IMR-90 (cell line): ENCODE results near the gene PPP1R9B. TPM values are rescaled to one million over a fixed set of nuclear protein-coding genes. Genes with fewer than 3 reads are reported as not detected.

Experiments used
- ATAC-seq: fragments of 200-7000 bp; cut with Tn5 transposase; 2 replicates; pipeline ENCODE4 v1.9.1; 2020; ENCODE audit warnings: low read depth, mild to moderate bottlenecking, moderate library complexity
- BruUV-seq: library from RNA; stranded (reverse); fragments of 400-500 nt; replicated peaks from 2 replicates; lab custom pipeline; 2021; lab: Mats Ljungman, UMichigan
- CTCF ChIA-PET: fragments of 300-600 bp; formaldehyde crosslinking; extraction: SDS; loops from one replicate; lab custom pipeline; 2021; ENCODE audit warnings: antibody characterized with exemption; lab: Yijun Ruan, JAX
- POLR2A ChIA-PET: fragments of 300-600 bp; sonication (Branson Sonifier 250); formaldehyde crosslinking; loops from one replicate; lab custom pipeline; 2022; ENCODE audit warnings: antibody characterized with exemption; ENCODE audit not compliant: unreplicated experiment; lab: Charles Lee
- DNase-seq: peaks from one replicate; pipeline ENCODE4 v3.0.0; 2013
- H2AFZ ChIP-seq: replicated peaks from 2 replicates; pipeline ENCODE3; 2013; ENCODE audit warnings: low read length, mild to moderate bottlenecking; ENCODE audit not compliant: poor library complexity
- H2AK5ac ChIP-seq: 2 replicates; pipeline ENCODE4 v1.6.1; 2013; ENCODE audit warnings: low read depth, low read length, inconsistent platforms
- H2AK9ac ChIP-seq: replicated peaks from 2 replicates; pipeline ENCODE3; 2013; ENCODE audit warnings: mild to moderate bottlenecking, low read depth, low read length, moderate library complexity; ENCODE audit not compliant: poor library complexity
- H2BK120ac ChIP-seq: 2 replicates; pipeline ENCODE4 v1.6.1; 2013; ENCODE audit warnings: low read depth, low read length, inconsistent platforms
- H2BK15ac ChIP-seq: 3 replicates; pipeline ENCODE4 v1.6.1; 2013; ENCODE audit warnings: low read depth, low read length, inconsistent platforms
- H2BK20ac ChIP-seq: 2 replicates; pipeline ENCODE4 v1.6.1; 2013; ENCODE audit warnings: low read depth, mild to moderate bottlenecking, inconsistent platforms, low read length, moderate library complexity
- H2BK5ac ChIP-seq: 2 replicates; pipeline ENCODE4 v1.6.1; 2013; ENCODE audit warnings: mild to moderate bottlenecking, low read depth, low read length, inconsistent platforms; ENCODE audit not compliant: poor library complexity, severe bottlenecking
- H3K14ac ChIP-seq: replicated peaks from 2 replicates; pipeline ENCODE4 v1.6.1; 2013; ENCODE audit warnings: low read depth, low read length, inconsistent platforms
- H3K18ac ChIP-seq: 2 replicates; pipeline ENCODE4 v1.6.1; 2013; ENCODE audit warnings: low read depth, low read length, control low read depth
- H3K23ac ChIP-seq: 2 replicates; pipeline ENCODE4 v1.6.1; 2013; ENCODE audit warnings: low read depth, low read length, inconsistent platforms
- H3K27ac ChIP-seq: 2 replicates; pipeline ENCODE4 v1.5.1; 2013; ENCODE audit warnings: mild to moderate bottlenecking, control low read depth, low read length; ENCODE audit not compliant: insufficient read depth
- H3K27me3 ChIP-seq: 2 replicates; pipeline ENCODE4 v1.6.1; 2013; ENCODE audit warnings: low read length; ENCODE audit not compliant: control insufficient read depth, insufficient read depth
- H3K36me3 ChIP-seq: 2 replicates; pipeline ENCODE4 v1.6.1; 2013; ENCODE audit warnings: low read length, mixed read lengths; ENCODE audit not compliant: control insufficient read depth, insufficient read depth
- H3K4ac ChIP-seq: 2 replicates; pipeline ENCODE4 v1.6.1; 2013; ENCODE audit warnings: low read depth, low read length, inconsistent platforms
- H3K4me1 ChIP-seq: 2 replicates; pipeline ENCODE4 v1.6.1; 2013; ENCODE audit warnings: low read length, mixed read lengths; ENCODE audit not compliant: control insufficient read depth, insufficient read depth
- H3K4me2 ChIP-seq: 2 replicates; pipeline ENCODE4 v1.6.1; 2013; ENCODE audit warnings: low read depth, mild to moderate bottlenecking, control low read depth, low read length, moderate library complexity
- H3K4me3 ChIP-seq: 2 replicates; pipeline ENCODE4 v1.5.1; 2013; ENCODE audit warnings: low read depth, mild to moderate bottlenecking, control low read depth, low read length, moderate library complexity; ENCODE audit not compliant: insufficient read depth
- H3K56ac ChIP-seq: 2 replicates; pipeline ENCODE4 v1.6.1; 2013; ENCODE audit warnings: low read length, inconsistent platforms; ENCODE audit not compliant: insufficient read depth; ENCODE audit errors: extremely low read depth
- H3K79me1 ChIP-seq, 2 experiments: 2 replicates each; pipeline ENCODE4 v1.6.1; 2013; ENCODE audit warnings: low read length in 2 of 2, inconsistent platforms in 1 of 2, low read depth in 1 of 2
- H3K9ac ChIP-seq: 2 replicates; pipeline ENCODE4 v1.6.1; 2013; ENCODE audit warnings: low read depth, low read length, control low read depth
- H3K9me1 ChIP-seq: 2 replicates; pipeline ENCODE4 v1.6.1; 2013; ENCODE audit warnings: low read length, inconsistent platforms; ENCODE audit not compliant: insufficient read depth
- H3K9me3 ChIP-seq: 2 replicates; pipeline ENCODE4 v1.6.1; 2013; ENCODE audit warnings: low read length; ENCODE audit not compliant: control insufficient read depth, insufficient read depth
- H4K20me1 ChIP-seq: 2 replicates; pipeline ENCODE4 v1.6.1; 2013; ENCODE audit warnings: low read length, inconsistent platforms; ENCODE audit not compliant: insufficient read depth
- H4K5ac ChIP-seq: 2 replicates; pipeline ENCODE4 v1.6.1; 2013; ENCODE audit warnings: mild to moderate bottlenecking, low read depth, low read length, control low read depth
- H4K8ac ChIP-seq, 2 experiments: 2 replicates each; pipeline ENCODE4 v1.6.1; 2013; ENCODE audit warnings: low read depth in 2 of 2, low read length in 2 of 2, control low read depth in 1 of 2, inconsistent platforms in 1 of 2
- H4K91ac ChIP-seq: 2 replicates; pipeline ENCODE4 v1.6.1; 2013; ENCODE audit warnings: low read depth, low read length, inconsistent platforms; ENCODE audit not compliant: insufficient read depth
- CEBPB ChIP-seq: IDR thresholded peaks from 2 replicates; pipeline ENCODE4 v1.6.1; 2012; ENCODE audit warnings: low read depth, low read length, improper control_type of control experiment
- CHD1 ChIP-seq: IDR thresholded peaks from 2 replicates; pipeline ENCODE4 v1.6.1; 2012; ENCODE audit warnings: low read depth, low read length, improper control_type of control experiment
- CTCF ChIP-seq: conservative IDR thresholded peaks from 2 replicates; pipeline ENCODE4 v1.5.1; 2012; ENCODE audit warnings: mild to moderate bottlenecking, low read depth, low read length, improper control_type of control experiment
- FOS ChIP-seq: fragments of 150-350 bp; IDR thresholded peaks from 2 replicates; pipeline ENCODE4 v1.6.1; 2016; ENCODE audit warnings: low read depth, low read length
- MAFK ChIP-seq: IDR thresholded peaks from 2 replicates; pipeline ENCODE4 v1.6.1; 2012; ENCODE audit warnings: low read depth, low read length, improper control_type of control experiment
- MXI1 ChIP-seq: IDR thresholded peaks from 2 replicates; pipeline ENCODE4 v1.6.1; 2012; ENCODE audit warnings: low read depth, mild to moderate bottlenecking, low read length, moderate library complexity, borderline replicate concordance
- RCOR1 ChIP-seq: IDR thresholded peaks from 2 replicates; pipeline ENCODE4 v1.6.1; 2012; ENCODE audit warnings: mild to moderate bottlenecking, low read length, improper control_type of control experiment; ENCODE audit not compliant: insufficient replicate concordance
- RFX5 ChIP-seq: IDR thresholded peaks from 2 replicates; pipeline ENCODE4 v1.8.0; 2012; ENCODE audit warnings: low read depth, mild to moderate bottlenecking, low read length, moderate library complexity
- WGBS, 2 experiments: methylation state at CpG; one replicate each; pipeline versions ENCODE4 v1.1.5 to v1.1.7; 2013; ENCODE audit warnings: missing lambda C conversion rate in 2 of 2; ENCODE audit not compliant: insufficient read length in 1 of 2; ENCODE audit errors: extremely low coverage in 2 of 2; 5-methylcytosine and 5-hydroxymethylcytosine counted together
- dilution Hi-C: fragments of 300-500 bp; cut with HindIII; formaldehyde crosslinking; loops from one replicate; pipeline ENCODE4 v1.14.3; 2018; ENCODE audit warnings: low sequenced_read_pairs; ENCODE audit not compliant: unreplicated experiment
- in situ Hi-C: fragments of 300-500 bp; cut with MboI; formaldehyde crosslinking; loops from 3 replicates; pipeline ENCODE4 v1.14.3; 2019; ENCODE audit warnings: low sequenced_read_pairs, inconsistent platforms, mixed read lengths
- intact Hi-C: fragments of 100-400 bp; cut with micrococcal nuclease; formaldehyde crosslinking; loops from 2 replicates; pipeline ENCODE4 v1.10.0; 2022
- polyA plus RNA-seq, 3 experiments: library from polyadenylated mRNA; depleted of rRNA; stranded (reverse); fragments of >200 nt; gene quantifications; 2 replicates each; pipeline ENCODE4 v1.2.3, GENCODE V29; 2012; ENCODE audit warnings: low replicate concordance in 1 of 3
- total RNA-seq: library from RNA; depleted of rRNA; stranded (reverse); fragments of >200 nt; gene quantifications from 2 replicates; pipeline ENCODE4 v1.2.3, GENCODE V29; 2012
- TF ChIP-seq, protein P1 (sequence below): fragments of 150-350 bp; IDR thresholded peaks from 2 replicates; pipeline ENCODE4 v1.6.1; 2016; ENCODE audit warnings: low read depth, mild to moderate bottlenecking, low read length, moderate library complexity, borderline replicate concordance

PPP1R9B gene
- total and polyA plus RNA-seq, 2 of the 4 experiments (the other 2 are of a cell fraction) = 23.0 to 28.0 TPM

DNA sequence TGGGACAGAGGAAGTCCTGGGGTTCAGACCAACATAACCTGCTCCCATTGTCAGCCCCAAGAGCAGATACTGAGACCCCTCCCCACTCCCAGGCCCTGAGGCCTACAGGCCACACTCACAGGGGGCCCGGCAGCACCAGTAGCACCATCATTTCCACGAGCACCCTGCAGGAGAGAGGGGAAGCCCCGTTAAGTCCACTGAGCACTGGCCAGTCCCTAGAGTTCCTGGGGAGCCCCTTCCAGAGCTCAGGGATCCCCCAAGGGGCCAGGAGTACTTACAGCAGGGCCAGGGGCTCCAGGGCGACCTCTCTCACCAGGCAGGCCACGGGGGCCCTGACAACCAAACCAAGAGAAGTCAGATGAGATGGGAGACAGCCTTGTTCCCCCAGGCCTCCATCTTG, 45.6 kb upstream of the PPP1R9B start:
- Histone ChIP-seq H3K14ac (peak overlapping the region; percentile 100), H2BK5ac (peak overlapping the region; percentile 99), H4K20me1 (peaks cover 92% of the 10 kb centered on the region), H3K9ac (peak overlapping the region; percentile 98), H4K8ac (peak overlapping the region; percentile 65 to 97), H3K23ac (peak overlapping the region; percentile 100), H3K4me3 (no peak overlapping the region), H3K9me3 (no peaks in the 10 kb centered on the region), H3K4me2 (peak overlapping the region; percentile 78), H3K4ac (peak overlapping the region; percentile 100), H2BK120ac (peak overlapping the region; percentile 50), H4K91ac (peak overlapping the region; percentile 78), H2AFZ (peak overlapping the region; percentile 18), H2AK5ac (peak overlapping the region; percentile 75), H2BK15ac (0 out of 3 replicates have a peak overlapping the region, but pooled peaks have one; percentile 23), H3K18ac (peak overlapping the region; percentile 83), H3K27me3 (no peaks in the 10 kb centered on the region), H3K4me1 (peaks cover 53% of the 10 kb centered on the region), H3K79me1 (peaks cover 16 to 74% of the 10 kb centered on the region in 2 experiments; a peak in 3 of 4 replicates), H3K56ac (peak overlapping the region; percentile 92), H2BK20ac (no peak overlapping the region), H2AK9ac (peak overlapping the region; percentile 83), H3K9me1 (0 out of 2 replicates have a peak, but pooled peaks cover 3% of the 10 kb centered on the region), H3K27ac (peak overlapping the region; percentile 99), H4K5ac (peak overlapping the region; percentile 83), H3K36me3 (peaks cover 86% of the 10 kb centered on the region)
- BruUV-seq = no TSS peak
- intact Hi-C loops (no loop called here), in situ Hi-C loops (loop anchor here (5.0 kb wide), 1 partner anchor 76 kb away; the partner anchor contains the start of gene TMEM92), dilution Hi-C loops (no loop called here)
- no peak for TF ChIP-seq MAFK
- TF ChIP-seq CTCF = no peak
- no peak for TF ChIP-seq RFX5
- no peak for TF ChIP-seq CEBPB
- TF ChIP-seq RCOR1 = no peak
- TF ChIP-seq, protein P1, sequence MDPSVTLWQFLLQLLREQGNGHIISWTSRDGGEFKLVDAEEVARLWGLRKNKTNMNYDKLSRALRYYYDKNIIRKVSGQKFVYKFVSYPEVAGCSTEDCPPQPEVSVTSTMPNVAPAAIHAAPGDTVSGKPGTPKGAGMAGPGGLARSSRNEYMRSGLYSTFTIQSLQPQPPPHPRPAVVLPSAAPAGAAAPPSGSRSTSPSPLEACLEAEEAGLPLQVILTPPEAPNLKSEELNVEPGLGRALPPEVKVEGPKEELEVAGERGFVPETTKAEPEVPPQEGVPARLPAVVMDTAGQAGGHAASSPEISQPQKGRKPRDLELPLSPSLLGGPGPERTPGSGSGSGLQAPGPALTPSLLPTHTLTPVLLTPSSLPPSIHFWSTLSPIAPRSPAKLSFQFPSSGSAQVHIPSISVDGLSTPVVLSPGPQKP = no peak
- no peak for TF ChIP-seq MXI1
- no peak for TF ChIP-seq CHD1
- TF ChIP-seq FOS = no peak
- CTCF ChIA-PET = interaction anchor here (1.2 kb wide), 1 partner anchor 27 kb away, joined by 4 read pairs; no protein-coding TSS in a partner anchor
- ATAC-seq (no peak), DNase-seq (peak; percentile 30)
- POLR2A ChIA-PET = interaction anchor here (0.5 to 3.7 kb wide), 9 partner anchors 8 to 74 kb away, joined by 3 to 26 read pairs (median 5); no protein-coding TSS in a partner anchor
- WGBS, 2 experiments = 63% methylated on average over 3 of the region's 5 CpGs; no CpG with 5 or more reads in 1 of the 2 experiments
